Measurements from ENCODE around the gene ORAI3. TPM values are rescaled to one million over a fixed set of nuclear protein-coding genes. Genes with fewer than 3 reads are reported as not detected.

The ORAI3 gene
- total and polyA plus RNA-seq, 9 donors = 21.5 to 30.8 (median 25.2) TPM

DNA sequence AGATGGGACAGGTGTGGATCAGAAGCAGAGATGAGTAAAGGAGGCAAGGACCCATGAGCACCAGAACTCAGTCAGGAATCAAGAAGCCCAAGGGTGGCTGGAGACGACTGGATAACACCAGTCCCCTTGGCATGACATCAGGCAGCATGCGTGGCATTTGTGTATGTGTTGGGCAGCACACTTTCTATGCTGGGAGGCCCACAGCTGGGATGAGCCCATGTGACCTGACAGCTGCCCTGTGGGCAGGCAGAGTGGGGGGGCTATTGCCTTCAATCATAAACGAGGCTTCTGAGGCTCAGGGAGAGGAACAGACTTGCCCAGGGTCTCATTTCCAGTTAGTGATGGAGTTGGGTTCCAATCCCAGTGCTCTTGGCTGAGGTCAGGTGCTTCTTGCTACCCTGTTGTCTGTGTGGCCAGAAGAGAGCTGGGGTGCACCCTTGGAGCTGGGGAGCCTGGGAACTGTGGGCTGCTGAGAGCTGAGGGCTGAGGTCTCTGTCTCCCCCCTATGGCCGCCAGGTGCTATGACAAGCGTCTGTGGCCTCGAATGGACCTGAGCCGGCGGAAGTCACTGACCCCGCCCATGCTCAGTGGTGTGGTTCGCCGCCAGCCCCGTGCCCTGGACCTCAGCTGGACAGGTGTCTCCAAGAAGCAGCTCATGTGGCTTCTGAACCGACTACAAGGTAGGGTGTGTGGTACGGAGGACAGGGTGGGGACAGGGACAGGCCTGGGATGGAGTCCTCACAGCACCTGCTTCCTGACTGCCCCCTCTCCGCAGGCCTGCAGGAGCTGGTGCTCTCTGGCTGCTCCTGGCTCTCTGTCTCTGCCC is 7.1 kb upstream of the ORAI3 start:
- WGBS, 3 donors = 25 to 31% (median 27%) methylated on average over 12 to 15 of the region's 15 CpGs
- Histone ChIP-seq H3K9me3 (no peaks in the 10 kb centered on the region), H3K36me3 (no peaks in the 10 kb centered on the region), H3K4me1 (ENCODE audit: insufficient read depth) (no peaks in the 10 kb centered on the region), H3K4me3 (no peak overlapping the region), H3K27ac (no peak overlapping the region), H3K27me3 (no peaks in the 10 kb centered on the region)
- peak; percentile 58 to 77 (median 67) for DNase-seq
- TF ChIP-seq POLR2A (IDR thresholded peaks at IDR 0.05) = no peak
- TF ChIP-seq, protein P1, sequence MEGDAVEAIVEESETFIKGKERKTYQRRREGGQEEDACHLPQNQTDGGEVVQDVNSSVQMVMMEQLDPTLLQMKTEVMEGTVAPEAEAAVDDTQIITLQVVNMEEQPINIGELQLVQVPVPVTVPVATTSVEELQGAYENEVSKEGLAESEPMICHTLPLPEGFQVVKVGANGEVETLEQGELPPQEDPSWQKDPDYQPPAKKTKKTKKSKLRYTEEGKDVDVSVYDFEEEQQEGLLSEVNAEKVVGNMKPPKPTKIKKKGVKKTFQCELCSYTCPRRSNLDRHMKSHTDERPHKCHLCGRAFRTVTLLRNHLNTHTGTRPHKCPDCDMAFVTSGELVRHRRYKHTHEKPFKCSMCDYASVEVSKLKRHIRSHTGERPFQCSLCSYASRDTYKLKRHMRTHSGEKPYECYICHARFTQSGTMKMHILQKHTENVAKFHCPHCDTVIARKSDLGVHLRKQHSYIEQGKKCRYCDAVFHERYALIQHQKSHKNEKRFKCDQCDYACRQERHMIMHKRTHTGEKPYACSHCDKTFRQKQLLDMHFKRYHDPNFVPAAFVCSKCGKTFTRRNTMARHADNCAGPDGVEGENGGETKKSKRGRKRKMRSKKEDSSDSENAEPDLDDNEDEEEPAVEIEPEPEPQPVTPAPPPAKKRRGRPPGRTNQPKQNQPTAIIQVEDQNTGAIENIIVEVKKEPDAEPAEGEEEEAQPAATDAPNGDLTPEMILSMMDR (IDR thresholded peaks at IDR 0.05) = peak; percentile 49 to 55 (median 55)
- intact Hi-C loops (cut with DNase I) = no loop called here

DNA sequence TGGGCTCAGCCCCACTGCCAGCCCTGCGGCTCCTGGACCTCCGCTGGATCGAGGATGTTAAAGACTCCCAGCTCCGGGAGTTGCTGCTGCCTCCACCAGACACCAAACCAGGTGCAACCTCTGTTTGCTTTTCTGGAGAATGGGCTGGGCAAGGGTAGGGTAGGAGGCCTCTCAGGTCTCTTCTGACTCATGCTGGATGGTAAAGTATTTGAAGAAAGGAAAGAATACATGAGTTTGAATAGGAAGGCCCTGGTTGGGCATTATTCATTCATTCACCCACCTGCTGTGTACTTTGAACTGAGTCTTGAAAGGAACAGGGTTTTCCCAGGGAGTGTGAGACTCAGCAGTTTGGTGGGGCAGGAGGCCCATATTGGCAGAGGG is 6.5 kb upstream of the ORAI3 start:
- H3K4me3 ChIP-seq = no peak overlapping the region
- no peak for TF ChIP-seq POLR2A (IDR thresholded peaks at IDR 0.05)
- TF ChIP-seq, protein P1 (IDR thresholded peaks at IDR 0.05) = no peak
- TF ChIP-seq EP300 (IDR thresholded peaks at IDR 0.05) = no peak
- no peaks in the 10 kb centered on the region for H3K4me1 ChIP-seq (ENCODE audit: insufficient read depth)
- H3K27me3 ChIP-seq = no peaks in the 10 kb centered on the region
- no peaks in the 10 kb centered on the region for H3K36me3 ChIP-seq
- no peaks in the 10 kb centered on the region for H3K9me3 ChIP-seq
- no peak for DNase-seq
- intact Hi-C loops (cut with DNase I) = no loop called here
- 80 to 81% (median 80%) methylated on average over 4 of the region's 4 CpGs for WGBS, 3 donors
- H3K27ac ChIP-seq = no peak overlapping the region

DNA sequence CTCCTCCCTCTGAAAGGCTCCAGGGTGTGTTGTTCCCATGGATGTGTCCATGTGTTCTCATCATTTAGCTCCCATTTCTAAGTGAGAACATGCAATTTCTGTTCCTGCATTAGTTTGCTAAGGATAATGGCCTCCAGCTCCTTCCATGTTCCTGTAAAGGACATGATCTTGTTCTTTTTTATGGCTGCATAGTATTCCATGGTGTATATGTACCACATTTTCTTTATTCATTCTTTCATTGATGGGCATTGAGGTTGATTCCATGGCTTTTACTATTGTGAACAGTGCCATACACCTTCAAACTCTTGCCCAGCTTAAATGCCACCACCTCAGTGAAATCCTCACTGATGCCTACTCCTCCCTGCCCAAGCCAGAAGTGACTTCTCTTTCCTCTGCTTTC is 4.5 kb upstream of the ORAI3 start:
- H3K27me3 ChIP-seq = no peaks in the 10 kb centered on the region
- H3K27ac ChIP-seq = no peak overlapping the region
- no peaks in the 10 kb centered on the region for H3K36me3 ChIP-seq
- no peak for DNase-seq
- H3K9me3 ChIP-seq = no peaks in the 10 kb centered on the region
- intact Hi-C loops (cut with DNase I) = no loop called here
- H3K4me1 ChIP-seq (ENCODE audit: insufficient read depth) = no peaks in the 10 kb centered on the region
- H3K4me3 ChIP-seq = no peak overlapping the region
- TF ChIP-seq EP300 (IDR thresholded peaks at IDR 0.05) = no peak
- no peak for TF ChIP-seq POLR2A (IDR thresholded peaks at IDR 0.05)
- TF ChIP-seq, protein P1 (IDR thresholded peaks at IDR 0.05) = no peak

DNA sequence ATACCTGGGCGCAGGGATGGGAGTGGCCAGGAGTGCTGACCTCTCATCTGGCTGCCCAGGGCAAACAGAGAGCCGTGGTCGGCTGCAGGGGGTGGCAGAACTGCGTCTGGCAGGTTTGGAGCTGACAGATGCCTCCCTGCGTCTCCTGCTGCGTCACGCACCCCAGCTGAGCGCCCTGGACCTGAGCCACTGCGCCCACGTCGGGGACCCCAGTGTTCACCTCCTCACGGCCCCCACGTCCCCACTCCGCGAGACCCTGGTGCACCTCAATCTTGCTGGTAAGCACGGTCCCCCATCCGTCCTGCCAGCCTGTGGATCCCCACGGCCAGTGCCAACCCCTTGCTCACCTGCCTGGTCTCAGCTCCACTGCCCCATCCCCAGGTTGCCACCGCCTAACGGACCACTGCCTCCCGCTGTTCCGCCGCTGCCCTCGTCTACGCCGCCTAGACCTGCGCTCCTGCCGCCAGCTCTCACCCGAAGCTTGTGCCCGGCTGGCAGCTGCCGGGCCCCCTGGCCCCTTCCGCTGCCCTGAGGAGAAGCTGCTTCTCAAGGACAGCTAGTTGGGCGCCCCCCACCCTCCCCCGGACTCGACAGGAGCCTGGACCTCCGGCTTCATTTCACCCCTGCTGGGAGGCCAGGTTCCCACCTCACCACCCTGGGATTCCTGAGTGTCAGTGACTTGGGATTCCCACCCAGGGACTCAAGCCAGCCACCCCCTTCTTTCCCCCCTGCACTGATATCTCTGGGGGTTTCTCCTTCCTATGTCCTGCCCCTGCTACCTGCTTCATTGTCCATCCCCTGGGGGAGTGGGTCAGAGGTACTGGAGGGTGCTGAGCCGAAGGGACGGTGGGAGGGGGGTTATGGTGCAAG is 2.0 kb upstream of the ORAI3 start:
- H3K9me3 ChIP-seq = no peaks in the 10 kb centered on the region
- peak; percentile 45 to 65 (median 60) for DNase-seq
- H3K4me1 ChIP-seq (ENCODE audit: insufficient read depth) = peaks cover 8% of the 10 kb centered on the region
- intact Hi-C loops (cut with DNase I) = no loop called here
- H3K27ac ChIP-seq = no peak overlapping the region
- WGBS, 3 donors = 79 to 85% (median 83%) methylated on average over 38 of the region's 38 CpGs
- H3K36me3 ChIP-seq = no peaks in the 10 kb centered on the region
- TF ChIP-seq, protein P1 (IDR thresholded peaks at IDR 0.05) = no peak
- TF ChIP-seq EP300 (IDR thresholded peaks at IDR 0.05) (no peak), POLR2A (IDR thresholded peaks at IDR 0.05) (no peak)
- no peaks in the 10 kb centered on the region for H3K27me3 ChIP-seq
- no peak overlapping the region for H3K4me3 ChIP-seq
